ENCODE results near the gene OPCML. TPM values are rescaled to one million over a fixed set of nuclear protein-coding genes. Genes with fewer than 3 reads are reported as not detected.

Gene OPCML
- total and polyA plus RNA-seq, 2 of the 13 experiments (the other 11 are each of a cell fraction or from before 2014, with no cell fraction given) = not detected

DNA sequence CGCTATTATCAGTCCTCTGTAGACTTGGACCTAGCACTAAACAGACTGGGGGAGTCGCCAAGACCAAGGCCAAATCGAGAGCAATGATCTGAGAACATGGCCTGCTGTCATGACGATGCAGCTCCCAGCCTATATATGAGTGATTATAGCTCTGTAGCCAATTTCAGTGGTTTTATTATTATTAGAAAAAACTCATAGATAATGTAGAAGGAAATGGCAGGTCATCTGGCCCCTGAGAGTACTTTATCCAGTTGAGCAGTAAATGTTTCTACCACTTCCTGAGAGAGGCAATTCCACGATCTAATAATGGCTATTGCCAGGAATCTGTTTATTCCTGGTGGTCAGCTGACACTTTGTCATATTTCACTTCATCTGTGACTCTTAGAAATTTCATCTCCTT, 666.7 kb downstream of the OPCML start (continued):
- TF ChIP-seq, protein P1, sequence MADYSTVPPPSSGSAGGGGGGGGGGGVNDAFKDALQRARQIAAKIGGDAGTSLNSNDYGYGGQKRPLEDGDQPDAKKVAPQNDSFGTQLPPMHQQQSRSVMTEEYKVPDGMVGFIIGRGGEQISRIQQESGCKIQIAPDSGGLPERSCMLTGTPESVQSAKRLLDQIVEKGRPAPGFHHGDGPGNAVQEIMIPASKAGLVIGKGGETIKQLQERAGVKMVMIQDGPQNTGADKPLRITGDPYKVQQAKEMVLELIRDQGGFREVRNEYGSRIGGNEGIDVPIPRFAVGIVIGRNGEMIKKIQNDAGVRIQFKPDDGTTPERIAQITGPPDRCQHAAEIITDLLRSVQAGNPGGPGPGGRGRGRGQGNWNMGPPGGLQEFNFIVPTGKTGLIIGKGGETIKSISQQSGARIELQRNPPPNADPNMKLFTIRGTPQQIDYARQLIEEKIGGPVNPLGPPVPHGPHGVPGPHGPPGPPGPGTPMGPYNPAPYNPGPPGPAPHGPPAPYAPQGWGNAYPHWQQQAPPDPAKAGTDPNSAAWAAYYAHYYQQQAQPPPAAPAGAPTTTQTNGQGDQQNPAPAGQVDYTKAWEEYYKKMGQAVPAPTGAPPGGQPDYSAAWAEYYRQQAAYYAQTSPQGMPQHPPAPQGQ (CRISPR knock-in tag; IDR thresholded peaks at IDR 0.05; ENCODE audit: borderline replicate concordance) = no peak
- TF ChIP-seq KDM3A (CRISPR knock-in tag; IDR thresholded peaks at IDR 0.05; ENCODE audit: low read depth) = no peak

DNA sequence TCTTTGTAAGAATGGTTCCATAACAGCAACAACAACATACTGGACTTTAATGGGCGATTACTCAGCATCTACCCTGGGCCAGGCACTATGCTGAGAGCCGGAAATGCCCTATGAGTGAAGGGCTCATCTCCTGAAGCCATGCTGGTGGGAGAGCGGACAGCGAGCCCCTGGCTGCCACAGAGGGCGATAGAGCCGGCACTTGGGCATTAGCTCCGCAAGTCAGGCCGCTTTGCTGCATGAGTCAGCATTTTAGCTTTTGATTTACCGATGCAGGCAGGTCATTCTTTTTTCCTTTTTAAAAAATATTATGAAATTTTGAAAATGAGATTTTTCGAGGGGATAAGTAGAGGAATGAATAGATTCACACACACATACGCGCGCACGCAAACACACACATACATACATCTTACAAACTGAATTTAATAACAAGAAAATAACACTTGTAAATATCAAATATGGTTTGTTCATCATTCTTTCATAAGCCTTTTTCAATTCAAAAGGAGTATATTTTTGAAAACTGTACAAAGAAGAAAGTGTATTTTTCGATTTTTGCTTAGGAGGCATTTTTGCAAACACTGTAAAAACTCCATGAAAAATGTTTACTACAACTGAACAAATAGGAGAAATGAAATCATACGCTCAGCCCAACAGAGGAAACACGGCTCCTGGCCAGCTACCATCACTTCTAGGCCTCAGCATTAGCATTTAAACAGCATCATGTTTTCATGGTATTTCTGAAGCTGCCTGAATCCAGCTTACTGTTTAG, 667.3 kb downstream of the OPCML start:
- WGBS (ENCODE audit: low lambda C conversion rate) = 58% methylated on average over 17 of the region's 17 CpGs
- CTCF ChIA-PET (ENCODE audit: low intra/inter-chr PET ratio, low total read pairs) = no interaction called here

More for the DNA sequence above, 667.3 kb downstream of the OPCML start:
- TF ChIP-seq ZNF709 (CRISPR knock-in tag; IDR thresholded peaks at IDR 0.05) = no peak
- peak; percentile 80 for TF ChIP-seq NFE2L2 (IDR thresholded peaks at IDR 0.05; ENCODE audit: low read length)
- no peak for TF ChIP-seq GATAD2A (CRISPR knock-in tag; IDR thresholded peaks at IDR 0.05)
- no peak for TF ChIP-seq ZFX (CRISPR knock-in tag; IDR thresholded peaks at IDR 0.05; ENCODE audit: low read depth)
- no peak for TF ChIP-seq SCMH1 (CRISPR knock-in tag; IDR thresholded peaks at IDR 0.05; ENCODE audit: borderline replicate concordance)
- TF ChIP-seq BHLHE40 (IDR thresholded peaks at IDR 0.05; ENCODE audit: low read length) = no peak
- peak; percentile 69 to 79 for TF ChIP-seq MAFK (conservative IDR thresholded peaks at IDR 0.05 in 1 of 2, IDR thresholded peaks at IDR 0.05 in 1 of 2; ENCODE audit: low read length in 2 of 2)
- peak; percentile 62 for TF ChIP-seq MAFF (IDR thresholded peaks at IDR 0.05; ENCODE audit: low read depth, low read length)
- TF ChIP-seq RFX5 (IDR thresholded peaks at IDR 0.05; ENCODE audit: low read depth, low read length) = no peak
- TF ChIP-seq, protein P2, sequence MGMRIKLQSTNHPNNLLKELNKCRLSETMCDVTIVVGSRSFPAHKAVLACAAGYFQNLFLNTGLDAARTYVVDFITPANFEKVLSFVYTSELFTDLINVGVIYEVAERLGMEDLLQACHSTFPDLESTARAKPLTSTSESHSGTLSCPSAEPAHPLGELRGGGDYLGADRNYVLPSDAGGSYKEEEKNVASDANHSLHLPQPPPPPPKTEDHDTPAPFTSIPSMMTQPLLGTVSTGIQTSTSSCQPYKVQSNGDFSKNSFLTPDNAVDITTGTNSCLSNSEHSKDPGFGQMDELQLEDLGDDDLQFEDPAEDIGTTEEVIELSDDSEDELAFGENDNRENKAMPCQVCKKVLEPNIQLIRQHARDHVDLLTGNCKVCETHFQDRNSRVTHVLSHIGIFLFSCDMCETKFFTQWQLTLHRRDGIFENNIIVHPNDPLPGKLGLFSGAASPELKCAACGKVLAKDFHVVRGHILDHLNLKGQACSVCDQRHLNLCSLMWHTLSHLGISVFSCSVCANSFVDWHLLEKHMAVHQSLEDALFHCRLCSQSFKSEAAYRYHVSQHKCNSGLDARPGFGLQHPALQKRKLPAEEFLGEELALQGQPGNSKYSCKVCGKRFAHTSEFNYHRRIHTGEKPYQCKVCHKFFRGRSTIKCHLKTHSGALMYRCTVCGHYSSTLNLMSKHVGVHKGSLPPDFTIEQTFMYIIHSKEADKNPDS (CRISPR knock-in tag; IDR thresholded peaks at IDR 0.05) = no peak
- TF ChIP-seq, protein P3, sequence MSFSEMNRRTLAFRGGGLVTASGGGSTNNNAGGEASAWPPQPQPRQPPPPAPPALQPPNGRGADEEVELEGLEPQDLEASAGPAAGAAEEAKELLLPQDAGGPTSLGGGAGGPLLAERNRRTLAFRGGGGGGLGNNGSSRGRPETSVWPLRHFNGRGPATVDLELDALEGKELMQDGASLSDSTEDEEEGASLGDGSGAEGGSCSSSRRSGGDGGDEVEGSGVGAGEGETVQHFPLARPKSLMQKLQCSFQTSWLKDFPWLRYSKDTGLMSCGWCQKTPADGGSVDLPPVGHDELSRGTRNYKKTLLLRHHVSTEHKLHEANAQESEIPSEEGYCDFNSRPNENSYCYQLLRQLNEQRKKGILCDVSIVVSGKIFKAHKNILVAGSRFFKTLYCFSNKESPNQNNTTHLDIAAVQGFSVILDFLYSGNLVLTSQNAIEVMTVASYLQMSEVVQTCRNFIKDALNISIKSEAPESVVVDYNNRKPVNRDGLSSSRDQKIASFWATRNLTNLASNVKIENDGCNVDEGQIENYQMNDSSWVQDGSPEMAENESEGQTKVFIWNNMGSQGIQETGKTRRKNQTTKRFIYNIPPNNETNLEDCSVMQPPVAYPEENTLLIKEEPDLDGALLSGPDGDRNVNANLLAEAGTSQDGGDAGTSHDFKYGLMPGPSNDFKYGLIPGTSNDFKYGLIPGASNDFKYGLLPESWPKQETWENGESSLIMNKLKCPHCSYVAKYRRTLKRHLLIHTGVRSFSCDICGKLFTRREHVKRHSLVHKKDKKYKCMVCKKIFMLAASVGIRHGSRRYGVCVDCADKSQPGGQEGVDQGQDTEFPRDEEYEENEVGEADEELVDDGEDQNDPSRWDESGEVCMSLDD (CRISPR knock-in tag; IDR thresholded peaks at IDR 0.05; ENCODE audit: borderline replicate concordance) = no peak
- no peak for TF ChIP-seq FIP1L1 (IDR thresholded peaks at IDR 0.05; ENCODE audit: borderline replicate concordance, insufficient read depth, low read depth, low read length)
- Histone ChIP-seq H3K27ac (ENCODE audit: extremely low read length, insufficient read depth, low read length) (no peak overlapping the region), H2AFZ (ENCODE audit: low read length) (no peak overlapping the region), H4K20me1 (ENCODE audit: insufficient read depth, low read length) (no peaks in the 10 kb centered on the region), H3K4me3 (replicated peaks in 1 of 3; ENCODE audit: insufficient read depth in 1 of 3, low read depth in 2 of 3, low read length in 3 of 3) (no peak overlapping the region), H3K4me2 (ENCODE audit: low read depth, low read length) (no peak overlapping the region), H3K27me3 (ENCODE audit: control insufficient read depth in 1 of 2, insufficient read depth in 2 of 2, low read length in 2 of 2) (no peaks in the 10 kb centered on the region; a peak in 1 of 5 replicates), H3K4me1 (ENCODE audit: insufficient read depth, low read length) (no peaks in the 10 kb centered on the region), H3K9ac (ENCODE audit: insufficient read depth, low read depth, low read length) (no peak overlapping the region), H3K36me3 (replicated peaks in 1 of 2; ENCODE audit: control insufficient read depth in 1 of 2, insufficient read depth in 2 of 2, low read length in 2 of 2) (no peaks in the 10 kb centered on the region), H3K79me2 (ENCODE audit: insufficient read depth, low read length) (no peaks in the 10 kb centered on the region), H3K9me3 (ENCODE audit: low read length) (no peaks in the 10 kb centered on the region)
- FAIRE-seq (no peak), ATAC-seq (no peak), DNase-seq (ENCODE audit: low spot score) (no peak)
- in situ Hi-C loops (cut with HindIII; ENCODE audit: extremely low pct_ligation_motif_present, low pct_unique_long_range_greater_than_20kb) (no loop called here), intact Hi-C loops (cut with micrococcal nuclease; ENCODE audit: unreplicated experiment) (no loop called here)
- no TSS peak for BruUV-seq (replicated peaks)
- POLR2A ChIA-PET = no interaction called here

Data from HepG2 (cell line).